Erythroblast (primary cell): ENCODE results near the gene FMO1.

Experiments
- DNase-seq, 2 experiments: peaks; one replicate each; lab custom pipeline; 2025; lab: John Stamatoyannopoulos, UW
- GATA1 ChIP-seq: IDR thresholded peaks from 2 replicates; pipeline ENCODE4 v1.6.1; 2011; ENCODE audit warnings: low read depth, mild to moderate bottlenecking, control low read depth, low read length, moderate library complexity
- POLR2A ChIP-seq: IDR thresholded peaks from 2 replicates; pipeline ENCODE4 v1.6.1; 2011; ENCODE audit warnings: mild to moderate bottlenecking, low read length

Gene FMO1

GRCh38 chr1:171252482-171252881, 4.2 kb downstream of the FMO1 start:
- TF ChIP-seq POLR2A (no peak), GATA1 (no peak)
- DNase-seq, result no peak

GRCh38 chr1:171254859-171255258, 6.6 kb downstream of the FMO1 start:
- no peak for TF ChIP-seq POLR2A
- TF ChIP-seq GATA1, result no peak
- DNase-seq, result no peak

GRCh38 chr1:171256940-171257606, 8.8 kb downstream of the FMO1 start:
- DNase-seq, result peak; percentile 8 to 10

DNA sequence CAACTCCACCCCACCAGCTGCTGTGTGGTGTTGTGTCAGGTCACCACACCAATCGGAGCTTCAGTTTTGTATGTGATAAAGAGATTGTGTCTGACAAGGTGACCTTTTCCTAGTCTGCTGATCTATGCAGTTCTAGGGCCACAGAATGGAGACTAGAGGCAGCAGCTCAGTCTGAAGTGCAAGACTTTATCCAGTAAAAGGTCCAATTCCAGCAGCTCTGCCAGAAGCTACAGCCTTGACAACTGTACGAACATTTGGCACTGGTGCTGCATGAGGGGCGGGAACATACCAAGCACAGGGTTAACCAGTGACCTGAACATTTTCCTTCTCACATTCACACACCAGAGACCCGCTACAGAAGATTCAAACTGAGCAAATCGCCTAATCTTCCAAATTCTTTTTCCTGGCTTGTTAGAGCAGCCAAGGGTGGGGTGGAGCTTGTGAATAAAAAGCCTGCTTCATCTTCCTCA, 9.3 kb downstream of the FMO1 start:
- TF ChIP-seq GATA1 (no peak), POLR2A (no peak)
- no peak for DNase-seq

More at GRCh38 chr1:171256940-171257606, 8.8 kb downstream of the FMO1 start:
- TF ChIP-seq POLR2A (no peak), GATA1 (no peak)

DNA sequence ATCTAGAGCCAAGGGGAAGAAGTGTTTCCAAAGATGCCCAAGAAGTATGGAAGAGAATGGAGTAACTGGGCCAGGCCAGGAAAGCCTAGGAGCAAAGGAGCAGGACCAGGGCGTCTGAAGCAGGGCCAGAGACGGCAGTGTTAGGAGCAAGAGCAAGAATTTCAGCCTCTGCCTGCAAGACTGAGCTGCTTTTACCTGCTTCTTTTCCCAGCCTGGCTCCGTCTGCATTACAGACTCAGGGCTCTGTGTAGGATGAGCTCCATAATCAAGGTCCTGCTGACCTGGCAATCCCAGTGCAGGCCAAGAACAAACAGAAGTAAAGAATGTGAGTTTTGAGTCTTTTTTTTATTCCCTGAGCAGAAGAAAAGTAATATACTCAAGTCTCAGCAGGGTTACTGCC, 10.1 kb downstream of the FMO1 start:
- no peak for TF ChIP-seq GATA1
- TF ChIP-seq POLR2A, result no peak
- DNase-seq, result no peak

GRCh38 chr1:171258943-171259342, 10.6 kb downstream of the FMO1 start:
- DNase-seq, result no peak
- TF ChIP-seq GATA1, result no peak
- TF ChIP-seq POLR2A, result no peak

DNA sequence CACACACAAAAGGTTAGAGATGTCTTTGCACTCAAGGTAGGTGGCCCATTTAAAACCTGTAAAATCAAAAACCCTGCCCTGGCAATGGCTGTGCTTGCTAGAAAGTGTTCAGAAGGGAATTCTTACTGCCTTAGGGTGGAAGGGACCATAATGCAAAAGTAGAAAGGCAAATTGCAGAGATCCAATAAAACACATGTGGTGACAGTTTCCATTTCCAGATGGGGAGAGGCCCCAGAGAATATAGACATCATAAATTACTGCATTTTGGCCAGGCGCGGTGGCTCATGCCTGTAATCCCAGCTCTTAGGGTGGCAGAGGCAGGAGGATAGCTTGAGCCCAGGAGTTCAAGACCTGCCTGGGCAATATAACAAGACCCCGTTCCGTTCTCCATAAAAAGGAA, 13.0 kb downstream of the FMO1 start:
- DNase-seq, result no peak
- TF ChIP-seq POLR2A (no peak), GATA1 (no peak)

- no peak for DNase-seq
- no peak for TF ChIP-seq GATA1
- TF ChIP-seq POLR2A, result no peak
These were observed 15.6 kb downstream of the FMO1 start for GRCh38 chr1:171263901-171264300.

- no peak for DNase-seq
- no peak for TF ChIP-seq GATA1
These were observed 17.4 kb downstream of the FMO1 start for GRCh38 chr1:171265686-171266085.

DNA sequence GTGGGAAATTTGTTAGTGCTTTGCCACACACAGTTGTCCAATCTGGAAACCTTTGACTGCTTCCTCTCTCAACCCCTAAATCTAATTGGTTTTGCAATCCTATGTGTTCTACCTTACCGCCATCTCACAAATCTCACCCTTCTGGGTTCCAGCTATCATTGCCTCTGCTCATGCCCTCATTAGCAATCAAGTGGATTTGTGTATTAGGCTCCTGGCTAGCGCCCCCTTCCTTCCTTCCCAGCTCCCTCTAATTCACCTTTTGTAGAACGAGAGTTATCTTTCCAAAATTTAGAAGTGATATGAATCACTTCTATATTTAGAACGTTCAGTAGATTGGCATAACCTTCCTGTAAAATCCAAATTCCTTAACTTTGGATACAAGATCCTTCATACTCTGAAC, 18.6 kb downstream of the FMO1 start:
- DNase-seq, result no peak
- no peak for TF ChIP-seq GATA1
- no peak for TF ChIP-seq POLR2A

- TF ChIP-seq GATA1 (no peak), POLR2A (no peak)
- no peak for DNase-seq
These were observed 19.1 kb downstream of the FMO1 start for GRCh38 chr1:171267391-171267790.

GRCh38 chr1:171270806-171271205, 22.5 kb downstream of the FMO1 start:
- DNase-seq, result no peak
- no peak for TF ChIP-seq GATA1
- TF ChIP-seq POLR2A, result no peak

DNA sequence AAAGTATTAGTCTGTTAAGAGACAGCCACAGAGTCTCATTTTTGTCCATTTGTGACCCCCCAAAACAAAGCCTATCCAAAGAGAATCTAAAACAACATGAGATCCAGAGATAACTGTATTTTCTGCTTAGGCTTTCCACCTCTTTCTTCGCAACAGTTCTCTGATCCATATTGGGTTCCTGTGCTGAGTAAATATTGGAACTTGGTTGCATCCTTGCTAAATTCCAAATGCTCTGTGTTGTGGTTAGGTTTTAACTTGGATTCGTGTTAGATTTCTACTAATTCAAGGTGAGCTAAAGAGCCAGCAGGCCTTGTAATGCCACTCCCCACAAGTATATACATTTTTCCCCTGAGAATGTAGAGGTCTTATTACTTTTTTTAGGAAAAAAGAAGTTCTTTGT, 29.2 kb downstream of the FMO1 start:
- TF ChIP-seq GATA1 (no peak), POLR2A (no peak)
- DNase-seq, result no peak

- TF ChIP-seq POLR2A, result no peak
- TF ChIP-seq GATA1, result no peak
- no peak for DNase-seq
These were observed 30.9 kb downstream of the FMO1 start for GRCh38 chr1:171279234-171279633.

GRCh38 chr1:171279678-171280077, 31.4 kb downstream of the FMO1 start:
- DNase-seq, result no peak
- TF ChIP-seq GATA1 (no peak), POLR2A (no peak)
